ENCODE data around the gene NPB. TPM values are rescaled to one million over a fixed set of nuclear protein-coding genes. Genes with fewer than 3 reads are reported as not detected.

NPB gene
- total and polyA plus RNA-seq, 2 of the 8 experiments (the other 6 are each of a cell fraction or from before 2014, with no cell fraction given) = 1.5 to 2.5 TPM

DNA sequence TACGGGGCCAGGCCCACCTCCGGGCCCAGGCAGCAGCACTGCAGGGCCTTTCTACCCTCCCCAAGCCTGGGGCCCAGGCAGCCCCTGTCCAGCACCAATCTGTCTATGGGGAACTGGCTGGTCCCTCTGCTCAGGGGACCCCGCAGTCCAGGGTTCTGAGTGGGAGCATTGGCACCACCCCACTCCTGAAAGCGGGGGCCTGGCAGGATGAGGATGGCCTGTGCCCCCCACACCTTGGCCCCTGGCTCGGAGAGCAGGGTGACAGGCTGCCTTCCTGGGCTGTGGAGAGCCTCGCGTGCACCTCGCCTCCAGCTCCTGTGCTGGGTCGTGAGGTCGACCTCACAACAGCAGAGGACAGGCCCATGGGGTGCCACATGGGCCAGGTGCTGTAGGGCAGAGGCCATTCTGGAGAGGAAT, 1.4 kb downstream of the NPB start:
- CTCF ChIA-PET (ENCODE audit: partially characterized antibody) = no interaction called here

More for the DNA sequence above, 1.4 kb downstream of the NPB start:
- Histone ChIP-seq H3K23ac (ENCODE audit: insufficient read length) (no peak overlapping the region), H3K36me3 (ENCODE audit: control insufficient read depth in 2 of 4, insufficient read depth in 4 of 4, low read length in 3 of 4) (peaks cover 2 to 6% (median 2%) of the 10 kb centered on the region in 4 experiments; a peak in 5 of 8 replicates), H4K5ac (ENCODE audit: insufficient read length, low read depth, low read length) (no peak overlapping the region), H3K4me1 (replicated peaks in 1 of 4; ENCODE audit: control insufficient read depth in 3 of 4, insufficient read depth in 4 of 4, low read length in 3 of 4) (peaks cover 0 to 8% (median 2%) of the 10 kb centered on the region in 4 experiments; a peak in 3 of 7 replicates), H4K20me1 (replicated peaks in 1 of 2; ENCODE audit: control insufficient read depth in 1 of 2, insufficient read depth in 2 of 2, low read length in 2 of 2) (peaks cover 5 to 14% of the 10 kb centered on the region in 2 experiments), H4K91ac (replicated peaks; ENCODE audit: insufficient read length, low read length) (no peak overlapping the region), H3K79me1 (ENCODE audit: low read depth, low read length) (no peaks in the 10 kb centered on the region; the same call in 1 of the 2 replicates), H2BK5ac (ENCODE audit: low read depth, low read length) (no peak overlapping the region), H3K23me2 (ENCODE audit: low read depth, low read length) (peaks cover 6% of the 10 kb centered on the region; the same call in 1 of the 2 replicates), H3K27me3 (replicated peaks in 1 of 4; ENCODE audit: control insufficient read depth in 3 of 4, extremely low read depth in 1 of 4, insufficient read depth in 3 of 4, low read length in 3 of 4) (peaks cover 0 to 22% (median 14%) of the 10 kb centered on the region in 4 experiments; a peak in 5 of 7 replicates), H2BK15ac (ENCODE audit: low read length) (no peak overlapping the region), H2BK20ac (ENCODE audit: low read length) (no peak overlapping the region), H3K56ac (replicated peaks; ENCODE audit: insufficient read length, low read depth, low read length) (no peak overlapping the region), H3K4me2 (ENCODE audit: insufficient read depth in 1 of 2, low read depth in 2 of 2, low read length in 2 of 2) (peak overlapping the region in 1 of 2 experiments; percentile 63; a peak in 1 of 4 replicates), H2BK120ac (replicated peaks; ENCODE audit: low read depth, low read length) (no peak overlapping the region), H3K9me3 (ENCODE audit: insufficient read depth in 2 of 2, low read depth in 1 of 2, low read length in 1 of 2) (no peaks in the 10 kb centered on the region), H3K14ac (ENCODE audit: insufficient read length) (no peak overlapping the region), H2AFZ (ENCODE audit: low read length) (no peak overlapping the region), H2BK12ac (ENCODE audit: low read depth, low read length) (no peak overlapping the region), H3K9ac (replicated peaks in 1 of 4; ENCODE audit: extremely low read depth in 1 of 4, low read depth in 3 of 4, low read length in 3 of 4) (no peak overlapping the region), H3K27ac (ENCODE audit: low read depth, low read length) (no peak overlapping the region), H3K79me2 (ENCODE audit: control insufficient read depth in 1 of 2, insufficient read depth in 2 of 2, low read length in 2 of 2) (no peaks in the 10 kb centered on the region), H4K8ac (ENCODE audit: extremely low read depth, insufficient read depth, low read length) (no peak overlapping the region; the same call in 1 of the 2 replicates), H3K4ac (replicated peaks; ENCODE audit: insufficient read length, low read depth, low read length) (peak overlapping the region; percentile 78), H3K4me3 (ENCODE audit: extremely low read depth in 1 of 4, insufficient read depth in 2 of 4, low read depth in 3 of 4, low read length in 4 of 4) (no peak overlapping the region), H2AK5ac (ENCODE audit: low read depth, low read length) (no peak overlapping the region), H3K18ac (ENCODE audit: extremely low read depth, low read length) (no peak overlapping the region)
- POLR2A ChIA-PET (ENCODE audit: partially characterized antibody) = interaction anchor here (0.8 to 4.0 kb wide), 9 partner anchors 8 to 54 kb away, joined by 3 to 29 read pairs (median 4); partner anchors contain the start of genes ALYREF, ANAPC11, MAFG and PCYT2
- DNase-seq (ENCODE audit: low read depth in 1 of 2, low spot score in 2 of 2) (no peak), FAIRE-seq (no peak)
- TF ChIP-seq JUND (IDR thresholded peaks at IDR 0.05; ENCODE audit: low read length) (no peak), CTBP2 (IDR thresholded peaks at IDR 0.05; ENCODE audit: borderline replicate concordance, insufficient read depth, insufficient read length, low read length) (no peak), MAFK (IDR thresholded peaks at IDR 0.05; ENCODE audit: low read depth, low read length) (no peak), KDM5A (IDR thresholded peaks at IDR 0.05; ENCODE audit: low read length) (no peak), ATF3 (IDR thresholded peaks at IDR 0.05; ENCODE audit: insufficient read depth, low read depth, low read length) (no peak), BACH1 (IDR thresholded peaks at IDR 0.05; ENCODE audit: low read length) (no peak), SIRT6 (IDR thresholded peaks at IDR 0.05; ENCODE audit: low read length) (no peak)
- 91% methylated on average over 10 of the region's 10 CpGs; no CpG with 5 or more reads in 1 of the 2 experiments for WGBS, 2 experiments (ENCODE audit: extremely low coverage in 1 of 2, insufficient coverage in 1 of 2, insufficient read length in 1 of 2, insufficient replicate concordance in 2 of 2, low coverage in 1 of 2, low lambda C conversion rate in 2 of 2, missing lambda C conversion rate in 1 of 2)
